Measurements from ENCODE around the gene PACC1.

PACC1 gene

DNA sequence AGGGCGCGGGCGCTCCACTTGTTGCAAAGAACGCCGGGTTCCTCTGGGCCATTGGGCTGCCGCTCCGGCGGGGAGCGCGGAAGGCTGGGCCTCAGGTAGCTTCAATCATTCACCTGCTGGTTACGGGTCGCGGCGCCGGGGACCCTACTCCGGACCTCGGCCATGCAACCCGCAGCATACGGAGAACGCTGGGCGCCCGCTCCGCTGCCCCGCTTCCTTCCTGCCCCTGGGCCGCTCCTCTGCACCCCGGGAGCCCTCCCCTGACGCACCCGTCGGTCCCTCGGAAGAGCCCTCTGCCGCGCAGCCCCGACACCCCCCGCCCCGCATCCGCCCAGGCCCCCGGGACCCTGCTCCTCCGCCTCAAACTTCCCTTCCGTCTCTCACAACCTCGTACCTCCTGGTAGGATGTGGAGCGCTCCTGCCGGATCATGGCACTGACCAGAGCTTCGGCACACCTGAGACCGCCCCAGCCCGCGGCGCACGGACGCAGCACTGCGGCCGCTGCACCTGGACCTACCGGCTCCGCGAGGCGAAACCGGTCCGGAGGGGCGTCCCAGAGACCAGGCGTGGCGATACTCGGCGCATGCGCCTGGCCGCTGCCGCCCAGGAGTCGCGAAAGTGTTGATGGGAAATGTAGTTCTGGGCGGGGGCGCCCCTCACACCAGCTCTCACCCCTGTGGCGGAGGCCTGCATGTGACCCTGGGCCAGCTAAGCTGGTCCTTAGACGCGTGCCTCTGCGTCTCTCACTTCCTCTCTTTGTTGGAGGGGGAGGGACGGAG lies at the start of gene PACC1:
TSS of gene PACC1 (minus strand) at position 559 of the 779 bp plus-strand sequence. CDS start at position 430, 129 bp downstream.
- DNase-seq = peak; percentile 83

DNA sequence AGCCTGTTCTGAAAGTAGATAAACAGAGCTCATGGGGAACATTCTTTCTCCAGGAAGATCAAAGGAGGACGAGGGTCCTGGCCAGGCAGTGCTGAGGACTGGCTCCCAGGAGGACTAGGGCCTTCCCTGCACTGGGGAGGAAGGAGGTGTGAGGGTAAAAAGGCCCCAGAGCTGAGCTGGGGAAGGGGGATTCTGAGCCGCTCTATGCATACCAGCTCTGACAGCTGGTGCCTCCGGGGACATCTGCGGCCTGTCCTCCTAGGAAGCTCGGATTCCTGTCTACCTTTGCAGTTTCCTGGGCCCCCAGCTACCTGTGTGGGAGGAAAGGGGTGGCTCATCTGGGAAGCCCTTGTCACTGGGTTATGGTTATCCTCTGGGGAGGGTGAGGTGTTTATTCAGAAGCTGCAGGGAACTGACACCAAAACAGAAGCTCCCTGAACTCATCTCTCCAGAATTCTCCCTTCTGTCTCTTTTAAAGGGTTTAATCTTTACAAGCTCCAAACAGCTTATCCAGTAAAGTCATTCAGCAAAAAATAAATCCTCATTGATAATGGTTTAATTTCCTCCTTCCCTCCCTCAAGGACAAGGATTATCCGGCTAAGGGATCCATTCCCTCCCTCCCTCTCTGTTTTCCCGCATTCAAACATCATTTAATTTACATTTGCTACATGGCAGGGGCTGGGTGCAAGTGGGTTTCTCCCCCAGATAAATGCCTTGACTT lies 49.0 kb upstream of the PACC1 start:
- no peak for DNase-seq

DNA sequence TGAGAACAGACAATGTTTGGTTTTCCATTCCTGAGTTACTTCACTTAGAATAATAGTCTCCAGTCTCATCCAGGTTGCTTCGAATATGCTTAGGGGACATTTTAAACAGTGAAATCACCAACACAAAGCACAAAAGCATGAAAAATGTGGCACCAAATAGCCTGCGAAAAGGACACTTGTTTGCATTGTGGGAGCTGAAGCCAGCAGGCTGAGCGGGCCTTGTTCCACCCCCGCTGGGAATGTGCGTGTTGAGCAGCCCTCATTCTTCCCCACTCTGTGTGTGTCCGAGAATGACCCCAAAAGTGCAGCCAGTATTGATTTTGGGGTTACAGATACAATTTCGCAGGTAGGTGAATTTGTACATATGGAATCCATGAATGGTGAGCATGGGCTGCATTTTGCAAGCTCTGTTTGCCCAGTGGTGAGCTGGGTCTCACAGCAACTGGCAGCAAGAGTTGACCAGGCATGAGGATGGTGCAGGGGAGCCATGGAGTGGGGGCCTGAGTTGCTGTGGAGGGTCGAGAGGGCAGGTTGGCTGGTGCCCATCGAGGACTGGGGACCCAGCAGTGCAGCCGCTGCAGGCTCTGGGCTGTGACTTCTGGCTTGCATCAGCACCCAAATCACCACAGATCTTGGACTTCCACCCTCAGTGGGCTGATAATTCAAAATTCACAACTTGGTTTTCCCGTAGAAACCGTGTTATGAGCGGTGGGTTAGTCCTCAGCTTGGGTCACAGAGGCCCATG lies 47.4 kb upstream of the PACC1 start:
- no peak for DNase-seq

DNA sequence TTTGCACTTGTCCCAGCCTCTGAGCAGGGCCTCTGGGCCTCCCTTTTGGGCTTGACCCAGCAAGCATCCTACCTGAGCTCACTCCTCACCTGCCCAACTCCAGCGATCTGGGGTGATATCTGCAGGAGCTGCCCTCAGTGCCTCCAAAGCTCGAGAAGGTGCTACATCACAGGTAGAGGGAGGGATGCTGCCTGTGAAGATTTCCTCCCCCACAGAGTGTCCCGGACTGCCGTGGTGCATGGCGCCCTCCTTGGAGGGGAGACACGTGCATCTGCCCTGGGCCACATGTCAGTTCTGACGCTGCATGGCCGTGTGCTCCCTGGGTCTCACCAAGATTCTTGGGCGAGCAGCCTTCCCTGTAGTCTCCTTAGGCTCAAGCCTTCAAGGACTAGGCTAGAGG lies 45.7 kb upstream of the PACC1 start:
- no peak for DNase-seq

DNA sequence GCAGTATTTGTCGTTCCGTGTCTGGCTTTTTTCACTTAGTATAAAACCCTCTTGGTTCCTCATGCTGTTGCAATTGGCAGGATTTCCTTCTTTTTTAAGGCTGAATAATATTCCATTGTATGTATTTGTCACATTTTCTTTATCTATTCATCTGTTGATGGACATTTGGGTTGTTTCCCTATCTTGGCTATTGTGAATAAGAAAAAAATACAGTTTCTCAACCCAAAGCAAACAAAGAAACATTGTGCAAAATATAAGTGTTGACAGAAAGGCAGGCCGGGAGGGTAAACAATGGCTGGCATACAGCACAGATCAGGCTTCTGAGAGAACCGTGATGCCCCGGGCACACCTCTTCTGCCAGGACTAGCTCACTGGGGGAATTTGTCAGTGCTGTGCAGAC lies 45.0 kb upstream of the PACC1 start:
- no peak for DNase-seq

DNA sequence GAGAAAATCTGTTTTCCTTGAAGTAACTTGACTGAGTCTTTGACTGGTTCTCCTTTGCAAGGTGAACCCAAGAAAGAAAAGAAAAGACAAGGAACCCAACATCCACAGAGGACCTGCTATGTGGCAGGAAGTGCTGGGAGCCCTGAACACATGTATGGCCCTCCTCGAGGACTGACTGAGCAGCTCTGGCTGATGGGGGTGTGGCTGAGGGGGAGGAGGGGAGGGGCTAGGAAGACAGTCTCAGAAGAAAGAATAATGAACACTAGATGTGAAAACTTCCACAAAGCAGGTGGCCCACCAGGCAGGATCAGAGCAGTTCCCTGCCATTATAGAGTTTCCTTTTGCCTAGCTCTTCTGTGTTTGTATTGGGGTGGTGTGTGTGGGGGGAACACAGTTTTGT lies 44.1 kb upstream of the PACC1 start:
- DNase-seq = no peak

DNA sequence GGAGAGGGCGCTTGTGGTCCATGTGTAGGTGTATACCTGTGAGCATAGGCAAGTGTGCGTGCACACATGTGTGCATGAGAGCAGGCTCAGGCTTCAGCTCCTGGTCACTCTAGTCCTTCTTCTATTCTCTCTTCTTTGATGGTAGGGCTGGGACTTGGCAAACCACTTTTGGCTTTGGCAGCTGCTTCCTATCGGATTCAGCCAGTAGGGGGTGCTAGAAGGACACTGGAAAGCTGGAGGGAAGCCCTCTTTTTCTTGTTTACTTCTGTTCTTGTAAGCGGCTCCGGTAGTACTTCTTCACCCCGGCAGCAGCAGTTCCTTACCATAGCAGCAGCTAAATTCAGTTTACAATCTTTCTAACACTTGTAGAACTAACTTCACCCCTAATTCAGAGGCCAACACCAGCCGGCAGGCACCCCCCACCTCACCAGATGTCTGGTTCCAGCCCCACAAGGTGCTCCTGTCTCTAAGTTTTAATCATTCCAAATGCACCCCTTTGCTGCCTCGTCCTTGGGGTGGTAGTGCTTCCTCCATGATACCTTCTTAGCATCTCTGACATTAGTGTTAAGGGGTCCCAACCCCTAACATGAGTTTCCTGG lies 43.2 kb upstream of the PACC1 start:
- DNase-seq = no peak

DNA sequence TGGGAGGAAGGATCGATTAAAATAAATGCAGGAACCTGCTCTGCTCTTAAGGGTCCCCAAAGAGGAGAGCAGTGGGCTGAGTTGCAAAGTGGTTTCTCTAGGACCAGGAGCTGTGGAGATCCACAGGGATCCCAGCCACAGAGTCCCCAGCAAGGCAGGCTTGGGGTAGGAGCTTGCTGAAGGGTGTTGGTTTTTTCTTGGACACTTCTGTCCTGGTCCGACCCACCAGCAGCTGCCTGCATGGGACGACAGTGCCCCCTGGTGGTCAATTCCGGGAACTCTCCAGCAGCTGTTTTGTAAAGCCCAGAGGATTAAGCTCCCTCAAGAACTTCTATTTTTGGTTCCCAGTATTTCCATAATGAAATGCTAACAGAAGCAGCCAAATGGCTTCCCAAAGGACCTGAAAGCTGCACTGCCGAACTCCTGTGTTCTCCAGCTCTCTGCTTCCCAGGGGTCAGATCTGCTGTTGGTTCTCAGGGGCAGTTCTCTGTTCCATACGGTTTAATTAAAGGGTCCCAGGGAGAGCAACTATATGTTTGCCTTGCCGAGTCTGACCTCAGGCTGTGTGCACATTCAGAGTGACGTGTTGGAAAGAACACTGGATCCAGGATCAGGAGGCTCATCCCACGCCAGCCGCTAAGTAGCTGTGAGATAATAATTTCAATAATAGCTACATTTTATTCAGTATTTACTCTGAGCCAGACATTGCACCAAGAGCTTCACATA lies 41.3 kb upstream of the PACC1 start:
- DNase-seq = peak; percentile 55

DNA sequence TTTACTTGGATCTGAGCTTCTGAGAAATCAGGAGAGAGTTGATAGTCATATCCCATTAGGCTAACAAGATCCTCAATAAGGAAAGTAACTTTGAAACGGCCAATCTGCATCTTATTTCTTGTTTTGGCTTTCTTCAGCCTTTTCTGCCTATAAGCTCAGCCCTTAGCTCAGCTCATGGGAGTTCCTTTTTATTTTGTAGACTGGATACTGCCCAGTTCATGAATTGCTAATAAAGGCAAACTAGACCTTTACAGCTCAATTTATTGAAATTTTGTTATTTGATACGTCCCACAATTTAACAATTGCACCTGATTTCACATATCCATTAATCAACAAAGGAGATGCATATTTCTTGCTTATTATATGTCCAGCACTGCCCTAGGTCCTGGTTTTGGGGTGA lies 40.7 kb upstream of the PACC1 start:
- DNase-seq = no peak

DNA sequence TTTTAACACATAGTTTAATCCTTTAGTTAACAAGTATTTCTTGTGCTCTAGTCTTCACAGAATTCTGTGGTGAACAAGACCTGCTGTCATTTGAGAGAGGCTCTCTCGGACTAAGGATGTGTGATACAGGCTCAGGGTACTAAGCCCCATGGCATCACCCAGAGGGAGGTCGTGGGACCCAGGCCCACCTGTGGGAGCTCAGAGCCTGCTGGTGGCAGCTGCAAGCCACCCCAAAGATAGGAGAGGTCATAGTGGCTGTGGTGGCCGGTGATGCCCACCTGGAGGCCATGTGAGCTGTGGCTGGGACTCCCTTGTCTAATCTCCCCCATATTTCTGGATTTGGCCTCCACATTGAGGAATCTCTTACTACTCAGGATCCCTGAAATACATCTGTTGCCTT lies 40.1 kb upstream of the PACC1 start:
- no peak for DNase-seq

DNA sequence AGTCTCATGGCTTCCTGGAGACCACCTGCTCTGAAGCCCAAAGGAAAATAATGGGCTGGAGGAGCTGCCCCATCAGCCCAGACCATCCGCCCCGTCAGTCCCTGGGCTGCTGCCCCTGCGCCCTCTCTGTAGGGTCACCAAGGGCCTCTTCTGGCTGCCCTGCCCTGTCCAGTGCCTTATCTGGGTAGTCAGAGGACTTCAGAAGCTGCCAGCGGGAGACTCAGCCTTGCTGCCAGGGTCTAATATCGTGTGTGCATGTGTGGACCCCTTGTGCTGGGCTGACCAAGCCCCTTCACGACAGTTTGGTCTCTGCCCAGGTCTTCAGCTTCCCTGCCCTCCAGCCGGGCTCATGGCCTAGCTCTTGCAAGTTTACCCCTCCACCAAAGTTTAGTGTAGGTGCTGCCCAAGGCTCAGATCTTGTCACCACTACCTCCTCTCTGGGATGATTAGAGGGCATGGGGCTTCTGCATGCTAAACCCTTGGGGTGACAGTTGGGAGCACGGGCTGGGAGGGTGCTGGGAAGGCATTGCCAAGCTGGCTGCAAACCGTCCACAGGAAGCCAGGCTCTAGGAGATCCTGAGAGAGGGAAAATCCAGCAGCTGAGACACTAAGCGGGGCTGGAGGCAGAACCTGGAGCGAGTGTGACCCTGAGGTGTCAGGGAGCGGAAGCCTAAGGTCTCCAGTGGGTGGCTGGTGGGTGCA lies 38.6 kb upstream of the PACC1 start:
- no peak for DNase-seq

DNA sequence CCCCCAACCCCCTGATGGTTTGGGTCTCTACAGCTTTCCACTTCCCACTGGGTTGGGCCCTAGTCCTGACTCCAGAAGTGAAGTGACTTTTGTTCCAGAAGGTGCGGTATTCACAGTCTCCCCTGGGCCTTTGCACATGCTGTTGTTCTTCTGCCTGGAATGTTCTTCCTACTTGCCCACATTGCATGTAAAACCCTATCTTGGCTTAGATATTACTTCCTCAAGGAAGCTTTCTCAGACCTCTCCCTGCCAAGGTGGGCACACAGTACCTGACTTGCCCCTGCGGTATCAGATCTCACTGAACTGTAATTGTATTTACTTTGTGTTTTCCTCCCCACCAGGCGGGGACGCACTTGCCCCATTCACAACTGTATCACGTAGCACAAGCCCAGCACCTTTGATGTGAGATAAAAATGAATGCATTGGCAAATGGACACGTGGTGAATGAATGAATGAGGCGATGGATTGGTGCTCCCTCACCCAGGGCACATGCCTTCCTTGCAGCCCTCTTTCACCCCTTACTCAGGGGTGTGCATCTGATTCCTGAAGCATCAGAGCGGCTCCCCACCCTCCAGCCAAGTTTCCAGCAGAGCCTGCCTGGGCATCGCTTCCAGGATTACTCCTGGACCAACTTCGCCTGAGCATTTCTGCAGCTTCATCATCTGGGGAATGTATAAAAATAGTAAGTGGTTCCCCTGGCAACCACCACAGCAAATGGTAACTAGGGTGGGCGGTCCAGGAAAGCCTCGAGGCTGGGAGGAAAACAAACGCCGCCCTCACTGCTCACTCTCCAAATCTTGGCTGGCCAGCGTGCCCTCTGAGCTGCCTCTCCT lies 37.9 kb upstream of the PACC1 start:
- no peak for DNase-seq

DNA sequence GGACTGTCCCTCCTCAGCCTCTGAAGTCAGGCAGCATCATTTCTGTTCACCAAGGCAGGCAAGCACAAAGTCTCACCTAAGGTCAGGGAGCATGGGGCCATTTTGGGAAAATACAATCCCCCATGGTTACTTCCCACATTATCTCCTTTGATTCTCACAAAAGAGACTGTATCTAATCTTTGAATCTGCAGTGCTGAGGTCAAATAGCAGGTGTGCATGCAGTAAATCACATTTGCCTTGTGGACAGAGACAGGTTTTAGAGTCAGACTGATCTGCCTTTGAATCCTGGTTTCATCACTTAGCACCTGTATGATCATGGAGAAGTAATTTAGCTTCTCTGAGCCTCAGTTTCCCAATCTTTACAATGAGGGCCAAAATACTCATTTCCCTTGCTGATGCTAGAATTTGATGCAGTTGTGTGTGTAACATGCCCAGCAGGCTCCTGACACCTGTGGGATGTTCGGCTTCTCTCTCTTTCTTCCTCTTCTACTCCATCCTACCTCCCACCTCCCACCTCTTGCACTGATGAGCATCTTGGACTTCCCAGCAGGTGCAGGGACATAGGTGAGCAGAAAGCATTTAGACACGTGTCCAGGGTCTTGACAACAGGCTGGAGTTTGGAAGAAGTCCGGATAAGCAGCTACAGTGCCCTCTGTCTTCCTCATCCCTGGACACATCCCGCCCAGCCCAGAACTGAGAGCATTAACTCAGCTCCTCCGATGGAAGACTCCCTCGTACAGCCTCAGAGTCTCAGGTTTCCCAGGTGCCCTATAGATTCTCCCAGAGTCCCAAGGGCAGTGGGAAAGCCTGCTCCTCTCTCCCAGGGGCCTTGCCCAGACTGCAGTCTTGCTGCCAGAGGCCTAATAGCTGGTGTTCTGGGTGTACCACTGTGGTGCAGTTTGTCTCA lies 37.0 kb upstream of the PACC1 start:
- DNase-seq = no peak

DNA sequence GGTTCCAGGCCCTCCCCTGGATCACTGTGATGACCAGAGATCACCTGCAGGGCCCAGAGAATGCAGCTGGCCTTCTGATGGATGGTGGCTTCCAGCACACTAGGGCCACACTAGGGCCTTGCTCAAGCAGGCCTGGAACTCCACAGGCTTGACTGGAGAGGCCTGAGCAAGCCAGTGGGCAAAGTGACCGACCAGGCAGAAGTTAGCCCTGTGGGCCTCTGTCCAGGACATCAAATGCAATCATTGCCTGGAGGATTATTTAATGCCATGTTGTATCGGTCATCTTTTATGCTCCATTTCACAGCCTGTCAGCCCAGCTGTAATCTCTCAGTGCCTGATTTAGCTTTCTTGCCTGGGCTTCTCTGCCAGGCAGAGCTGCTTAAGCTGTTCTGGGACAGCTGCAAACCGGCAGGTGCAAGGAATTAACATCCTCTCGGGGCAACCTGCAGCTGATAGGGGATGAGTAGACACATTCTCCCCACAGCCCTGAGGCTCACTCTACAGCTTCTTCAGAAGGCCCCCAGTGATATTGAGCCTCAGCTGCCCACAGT lies 35.7 kb upstream of the PACC1 start:
- no peak for DNase-seq

DNA sequence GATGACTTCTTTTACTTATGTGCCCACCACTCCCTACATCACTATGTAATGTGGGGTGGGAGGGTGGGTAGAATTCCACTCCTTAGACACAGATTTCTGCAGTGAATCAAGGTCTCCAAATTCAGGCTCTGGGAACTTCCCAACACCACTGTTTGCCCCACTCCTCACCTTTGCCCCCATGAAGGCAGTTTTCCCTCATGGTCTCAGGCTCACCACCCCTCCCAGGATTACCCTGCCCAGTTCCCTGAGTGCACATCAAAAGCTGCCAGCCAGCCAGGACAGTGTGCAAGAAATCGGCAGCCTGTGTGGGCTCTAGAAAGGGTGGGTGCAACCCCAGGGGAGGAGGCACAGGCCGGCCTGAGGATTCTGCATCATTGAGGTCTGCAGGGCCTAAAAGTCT lies 32.8 kb upstream of the PACC1 start:
- no peak for DNase-seq

DNA sequence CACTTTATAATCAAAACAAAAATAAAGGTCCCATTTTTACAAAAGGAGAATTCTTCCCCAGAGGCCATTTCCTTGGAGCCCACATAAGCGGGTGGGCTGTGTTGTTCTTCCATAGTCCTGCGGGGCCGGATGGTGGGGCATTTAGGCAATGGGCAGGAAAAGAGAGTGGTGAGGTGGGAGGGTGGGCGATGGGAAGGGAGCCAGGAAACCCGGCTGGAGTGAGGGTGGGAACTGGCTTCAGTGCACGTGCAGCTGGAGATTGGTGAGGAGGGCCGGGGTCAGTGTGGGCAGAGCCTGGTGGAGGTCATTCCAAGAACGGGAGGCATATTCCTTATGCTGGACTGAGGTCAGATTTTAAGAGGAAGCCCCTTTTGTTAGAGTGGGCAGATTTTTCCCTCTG lies 31.6 kb upstream of the PACC1 start:
- DNase-seq = no peak

DNA sequence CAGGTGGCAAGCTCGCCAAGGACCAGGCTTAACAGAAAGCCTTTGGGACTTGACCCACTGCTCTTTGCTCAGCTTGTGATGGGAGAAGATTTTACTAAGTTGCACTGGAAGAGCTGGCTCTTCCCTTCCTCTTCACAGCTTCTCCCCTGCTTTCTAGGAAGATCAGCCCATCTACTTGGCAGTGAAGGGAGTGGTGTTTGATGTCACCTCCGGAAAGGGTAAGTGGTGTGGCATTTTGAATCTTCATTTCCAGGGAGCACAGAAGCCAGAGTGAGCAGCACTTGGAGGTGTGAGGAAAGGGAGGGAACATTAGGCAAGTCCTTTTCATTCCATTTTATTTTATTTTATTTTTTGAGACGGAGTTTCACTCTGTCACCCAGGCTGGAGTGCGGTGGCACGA lies 27.7 kb upstream of the PACC1 start:
- no peak for DNase-seq

DNA sequence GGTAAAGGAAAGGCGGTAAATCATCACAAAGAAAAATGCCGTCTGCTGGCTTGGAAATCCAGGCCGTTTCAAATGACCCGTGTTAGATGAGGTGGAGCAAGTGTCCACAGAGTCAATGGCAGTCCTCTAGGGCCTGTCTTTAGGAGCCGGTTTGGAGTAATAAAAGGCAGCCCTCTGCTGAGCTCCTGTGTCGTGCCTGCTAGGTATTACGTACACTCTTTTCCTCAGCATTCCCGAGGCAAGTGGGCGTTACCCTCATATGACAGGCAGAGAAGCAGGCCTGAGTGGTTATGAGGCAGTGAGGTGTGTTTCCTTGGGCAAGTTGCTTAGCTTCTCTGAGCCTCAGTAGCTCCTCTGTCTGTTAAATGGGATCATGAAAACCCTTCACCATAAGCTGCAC lies 25.7 kb upstream of the PACC1 start:
- DNase-seq = no peak

DNA sequence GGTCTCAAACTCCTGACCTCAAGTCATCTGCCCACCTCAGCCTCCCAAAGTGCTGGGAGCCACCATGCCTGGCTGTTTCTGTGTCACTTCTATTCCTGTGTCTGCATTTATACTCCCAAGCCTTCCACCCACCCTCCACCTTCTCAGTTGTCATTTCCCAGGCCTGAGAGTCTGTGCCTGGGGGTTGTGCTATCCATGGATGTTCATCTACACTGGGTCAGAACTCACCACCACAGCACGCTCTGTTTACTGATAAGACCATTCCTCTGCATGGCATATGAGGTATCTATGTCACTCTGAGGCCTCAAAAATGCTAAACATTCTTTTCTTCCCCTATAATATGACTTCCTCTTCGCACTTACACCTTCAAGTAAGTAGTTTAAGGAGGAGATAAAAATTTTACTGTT lies 24.1 kb upstream of the PACC1 start:
- DNase-seq = no peak
